ENCODE measurements around the gene PHACTR3. TPM values are rescaled to one million over a fixed set of nuclear protein-coding genes. Genes with fewer than 3 reads are reported as not detected.

Gene PHACTR3
- total and polyA plus RNA-seq, 2 donors (not counting 1 experiment from before 2014, with no cell fraction given) = not detected

GRCh38 chr20:59630526-59630925 is 26.2 kb downstream of the PHACTR3 start:
- H2AFZ ChIP-seq (ENCODE audit: low read length) = no peak overlapping the region
- no peak overlapping the region for H3K4me3 ChIP-seq (replicated peaks in 1 of 4; ENCODE audit: control extremely low read depth in 1 of 4, insufficient read depth in 1 of 4, low read depth in 3 of 4, low read length in 4 of 4)
- no peaks in the 10 kb centered on the region for H3K9me3 ChIP-seq (ENCODE audit: control insufficient read depth, insufficient read depth, low read depth, low read length)
- H4K20me1 ChIP-seq (ENCODE audit: control insufficient read depth, extremely low read depth, insufficient read depth, low read length) = no peaks in the 10 kb centered on the region
- H3K36me3 ChIP-seq (ENCODE audit: control insufficient read depth, insufficient read depth, low read length) = no peaks in the 10 kb centered on the region
- H3K4me1 ChIP-seq (ENCODE audit: control insufficient read depth, extremely low read depth, insufficient read depth, low read length) = no peaks in the 10 kb centered on the region
- H3K4me2 ChIP-seq (ENCODE audit: extremely low read depth, insufficient read depth, low read length) = no peak overlapping the region
- no peak for TF ChIP-seq CTCF (conservative IDR thresholded peaks at IDR 0.05 in 1 of 2, IDR thresholded peaks at IDR 0.05 in 1 of 2; ENCODE audit: low read depth in 1 of 2, low read length in 2 of 2)
- TF ChIP-seq EZH2 (IDR thresholded peaks at IDR 0.05; ENCODE audit: low read length, missing control alignments) = no peak
- H3K79me2 ChIP-seq (ENCODE audit: control insufficient read depth, insufficient read depth, low read length) = no peaks in the 10 kb centered on the region
- DNase-seq (ENCODE audit: low read depth in 2 of 2) = no peak
- H3K27ac ChIP-seq (ENCODE audit: insufficient read depth, low read length) = no peak overlapping the region
- no peak overlapping the region for H3K9ac ChIP-seq (ENCODE audit: insufficient read depth, low read length)
- H3K27me3 ChIP-seq (ENCODE audit: control insufficient read depth, insufficient read depth, low read length) = no peaks in the 10 kb centered on the region

GRCh38 chr20:59631751-59632540 is 27.6 kb downstream of the PHACTR3 start:
- Histone ChIP-seq H3K9ac (ENCODE audit: insufficient read depth, low read length) (no peak overlapping the region), H3K36me3 (ENCODE audit: control insufficient read depth, insufficient read depth, low read length) (no peaks in the 10 kb centered on the region), H3K27me3 (ENCODE audit: control insufficient read depth, insufficient read depth, low read length) (no peaks in the 10 kb centered on the region), H3K9me3 (ENCODE audit: control insufficient read depth, insufficient read depth, low read depth, low read length) (no peaks in the 10 kb centered on the region), H3K4me2 (ENCODE audit: extremely low read depth, insufficient read depth, low read length) (no peak overlapping the region), H3K27ac (ENCODE audit: insufficient read depth, low read length) (no peak overlapping the region), H2AFZ (ENCODE audit: low read length) (no peak overlapping the region), H3K79me2 (ENCODE audit: control insufficient read depth, insufficient read depth, low read length) (no peaks in the 10 kb centered on the region), H3K4me1 (ENCODE audit: control insufficient read depth, extremely low read depth, insufficient read depth, low read length) (no peaks in the 10 kb centered on the region), H3K4me3 (replicated peaks in 1 of 4; ENCODE audit: control extremely low read depth in 1 of 4, insufficient read depth in 1 of 4, low read depth in 3 of 4, low read length in 4 of 4) (no peak overlapping the region), H4K20me1 (ENCODE audit: control insufficient read depth, extremely low read depth, insufficient read depth, low read length) (no peaks in the 10 kb centered on the region)
- no peak for DNase-seq (ENCODE audit: low read depth in 2 of 2)
- TF ChIP-seq CTCF (conservative IDR thresholded peaks at IDR 0.05 in 1 of 2, IDR thresholded peaks at IDR 0.05 in 1 of 2; ENCODE audit: low read depth in 1 of 2, low read length in 2 of 2) = no peak
- TF ChIP-seq EZH2 (IDR thresholded peaks at IDR 0.05; ENCODE audit: low read length, missing control alignments) = no peak

- no peaks in the 10 kb centered on the region for H4K20me1 ChIP-seq (ENCODE audit: control insufficient read depth, extremely low read depth, insufficient read depth, low read length)
- H3K79me2 ChIP-seq (ENCODE audit: control insufficient read depth, insufficient read depth, low read length) = no peaks in the 10 kb centered on the region
- no peak overlapping the region for H3K9ac ChIP-seq (ENCODE audit: insufficient read depth, low read length)
- no peaks in the 10 kb centered on the region for H3K27me3 ChIP-seq (ENCODE audit: control insufficient read depth, insufficient read depth, low read length)
- TF ChIP-seq CTCF (conservative IDR thresholded peaks at IDR 0.05 in 1 of 2, IDR thresholded peaks at IDR 0.05 in 1 of 2; ENCODE audit: low read depth in 1 of 2, low read length in 2 of 2) (no peak), EZH2 (IDR thresholded peaks at IDR 0.05; ENCODE audit: low read length, missing control alignments) (no peak)
- H3K4me2 ChIP-seq (ENCODE audit: extremely low read depth, insufficient read depth, low read length) = no peak overlapping the region
- DNase-seq (ENCODE audit: low read depth in 2 of 2) = no peak
- H2AFZ ChIP-seq (ENCODE audit: low read length) = no peak overlapping the region
- no peaks in the 10 kb centered on the region for H3K9me3 ChIP-seq (ENCODE audit: control insufficient read depth, insufficient read depth, low read depth, low read length)
- no peak overlapping the region for H3K27ac ChIP-seq (ENCODE audit: insufficient read depth, low read length)
- H3K4me1 ChIP-seq (ENCODE audit: control insufficient read depth, extremely low read depth, insufficient read depth, low read length) = no peaks in the 10 kb centered on the region
- H3K36me3 ChIP-seq (ENCODE audit: control insufficient read depth, insufficient read depth, low read length) = no peaks in the 10 kb centered on the region
- no peak overlapping the region for H3K4me3 ChIP-seq (replicated peaks in 1 of 4; ENCODE audit: control extremely low read depth in 1 of 4, insufficient read depth in 1 of 4, low read depth in 3 of 4, low read length in 4 of 4)
These were observed 28.3 kb downstream of the PHACTR3 start for GRCh38 chr20:59632541-59633113.
